ENCODE results near the gene CTRB2. TPM values are rescaled to one million over a fixed set of nuclear protein-coding genes. Genes with fewer than 3 reads are reported as not detected.

Gene CTRB2
- total RNA-seq, 1 experiment from 2014 or later = not detected

GRCh38 chr16:75175074-75175473 is 31.9 kb downstream of the CTRB2 start:
- no peak for DNase-seq (ENCODE audit: low read depth)

- no peak for DNase-seq (ENCODE audit: low read depth)
Observed at GRCh38 chr16:75172578-75172977, 34.4 kb downstream of the CTRB2 start.

- DNase-seq (ENCODE audit: low read depth) = no peak
Observed at GRCh38 chr16:75169899-75170405, 37.0 kb downstream of the CTRB2 start.

- DNase-seq (ENCODE audit: low read depth) = no peak
Observed at GRCh38 chr16:75160386-75160785, 46.6 kb downstream of the CTRB2 start.

Other genes starting within 250 kb of the CTRB2 start
- gene WDR59, start 222.0 kb downstream of the CTRB2 start, total RNA-seq (2014; rRNA removed) = 10.0 and 10.6 TPM in 2 replicates
- 16.8 and 17.2 TPM in 2 replicates for gene ZNRF1, start 208.1 kb downstream of the CTRB2 start, total RNA-seq (2014; rRNA removed)
- 0.11 TPM in 1 of 2 replicates, not detected in the other for gene LDHD, start 90.4 kb downstream of the CTRB2 start, total RNA-seq (2014; rRNA removed)
- gene ZFP1, start 58.6 kb downstream of the CTRB2 start, total RNA-seq (2014; rRNA removed) = 11.9 and 13.0 TPM in 2 replicates
- gene CTRB1, start 11.8 kb upstream of the CTRB2 start, total RNA-seq (2014; rRNA removed) = not detected in 2 replicates
- gene BCAR1, start 44.5 kb upstream of the CTRB2 start, total RNA-seq (2014; rRNA removed) = 67.9 and 96.1 TPM in 2 replicates
- gene CFDP1, start 226.3 kb upstream of the CTRB2 start, total RNA-seq (2014; rRNA removed) = 57.5 and 63.3 TPM in 2 replicates